K562 (cell line): ENCODE data around the gene NRARP. TPM values are rescaled to one million over a fixed set of nuclear protein-coding genes. Genes with fewer than 3 reads are reported as not detected.

Experiments used
- ATAC-seq: fragments of 200-7000 bp; cut with Tn5 transposase; 3 replicates; pipeline ENCODE4 v1.9.1; 2020; ENCODE audit warnings: moderate library complexity
- BruUV-seq: library from RNA; stranded (reverse); fragments of 400-500 nt; replicated peaks from 2 replicates; lab custom pipeline; 2021; lab: Mats Ljungman, UMichigan
- CTCF ChIA-PET: fragments of 300-600 bp; formaldehyde crosslinking; extraction: SDS; loops from one replicate; lab custom pipeline; 2021; ENCODE audit warnings: low intra/inter-chr PET ratio; lab: Yijun Ruan, JAX
- POLR2A ChIA-PET: fragments of 300-600, 350-650 bp; sonication (Branson Sonifier 250); formaldehyde crosslinking; extraction: SDS; loops from one replicate; lab custom pipeline; 2021; ENCODE audit warnings: antibody characterized with exemption, inconsistent platforms; lab: Yijun Ruan, JAX
- DNase-seq, 4 experiments: peaks; one replicate each; pipeline versions ENCODE4 v3.0.0 to v3.0.0-alpha.2; 2011 to 2018; ENCODE audit warnings: low spot score in 3 of 4, mixed read lengths in 3 of 4; ENCODE audit errors: extremely low read depth in 1 of 4
- FAIRE-seq: peaks from 2 replicates; lab custom pipeline; 2011; peaks lifted over from hg19 to GRCh38; lab: Jason Lieb, UNC
- H2AFZ ChIP-seq: 2 replicates; pipeline ENCODE4 v1.6.0; 2011; ENCODE audit warnings: low read depth, low read length, control low read depth, inconsistent platforms
- H3K27ac ChIP-seq: fragments of 200-600 bp; 3 replicates; pipeline ENCODE4 v1.8.0; 2011; ENCODE audit warnings: low read depth, mild to moderate bottlenecking, control low read depth, inconsistent platforms, low read length, moderate library complexity, mixed read lengths; ENCODE audit errors: extremely low read depth
- H3K27me3 ChIP-seq, 2 experiments: fragments of 300-600 bp in 1 of 2; 2 replicates in 1 of 2; 3 replicates in 1 of 2; pipeline versions ENCODE4 v1.6.0 to v1.8.0; 2011; ENCODE audit warnings: inconsistent platforms in 2 of 2, low read length in 2 of 2, mild to moderate bottlenecking in 1 of 2, mixed read lengths in 1 of 2, moderate library complexity in 1 of 2; ENCODE audit not compliant: control insufficient read depth in 2 of 2, insufficient read depth in 2 of 2
- H3K36me3 ChIP-seq: fragments of 300-600 bp; 3 replicates; pipeline ENCODE4 v1.8.0; 2011; ENCODE audit warnings: mild to moderate bottlenecking, low read length, inconsistent platforms; ENCODE audit not compliant: control insufficient read depth, insufficient read depth
- H3K4me1 ChIP-seq, 2 experiments: fragments of 200-600 bp in 1 of 2; replicated peaks in 1 of 2; 2 replicates in 1 of 2; 3 replicates in 1 of 2; pipeline versions ENCODE4 v1.5.1 to v1.8.0; 2011; ENCODE audit warnings: inconsistent platforms in 2 of 2, low read length in 2 of 2, mild to moderate bottlenecking in 1 of 2, mixed read lengths in 1 of 2, moderate library complexity in 1 of 2; ENCODE audit not compliant: control insufficient read depth in 2 of 2, insufficient read depth in 2 of 2
- H3K4me2 ChIP-seq: 2 replicates; pipeline ENCODE4 v1.6.1; 2011; ENCODE audit warnings: low read length, control low read depth, inconsistent platforms, mixed read lengths; ENCODE audit not compliant: insufficient read depth
- H3K4me3 ChIP-seq: fragments of 200-600 bp; sonication (generic), shearing (Covaris generic); 2 replicates; pipeline ENCODE4 v1.5.1; 2016; ENCODE audit warnings: control low read depth, inconsistent platforms
- H3K79me2 ChIP-seq: fragments of 200-600 bp; 3 replicates; pipeline ENCODE4 v1.8.0; 2011; ENCODE audit warnings: low read length, inconsistent platforms; ENCODE audit not compliant: control insufficient read depth, insufficient read depth
- H3K9ac ChIP-seq, 2 experiments: 2 replicates each; pipeline versions ENCODE4 v1.6.0 to v1.6.1; 2011; ENCODE audit warnings: low read depth in 2 of 2, low read length in 2 of 2, control low read depth in 1 of 2, inconsistent platforms in 1 of 2, mild to moderate bottlenecking in 1 of 2, mixed read lengths in 1 of 2; ENCODE audit not compliant: insufficient read depth in 1 of 2
- H3K9me1 ChIP-seq: one replicate; pipeline ENCODE4 v1.6.0; 2011; ENCODE audit warnings: inconsistent platforms, mild to moderate bottlenecking, low read length, moderate library complexity; ENCODE audit not compliant: control insufficient read depth, insufficient read depth
- H3K9me3 ChIP-seq: replicated peaks from 2 replicates; pipeline ENCODE4 v1.5.1; 2011; ENCODE audit warnings: low read depth, low read length, inconsistent platforms; ENCODE audit not compliant: control insufficient read depth, insufficient read depth
- H4K20me1 ChIP-seq: replicated peaks from 2 replicates; pipeline ENCODE4 v1.6.1; 2011; ENCODE audit warnings: low read length, inconsistent platforms, mixed read lengths; ENCODE audit not compliant: control insufficient read depth, insufficient read depth
- LCOR ChIP-seq: sonication (generic); formaldehyde crosslinking; IDR thresholded peaks from 2 replicates; pipeline ENCODE4 v1.8.0; 2022; ENCODE audit warnings: mild to moderate bottlenecking, missing genetic modification reagents
- MGA ChIP-seq: fragments of 450-650 bp; IDR thresholded peaks from 2 replicates; pipeline ENCODE4 v1.6.1; 2016; ENCODE audit warnings: mild to moderate bottlenecking, moderate library complexity
- ZNF740 ChIP-seq, 3 experiments: fragments of 200-800 bp in 1 of 3; sonication (Bioruptor generic) in 1 of 3; sonication (generic) in 1 of 3; formaldehyde crosslinking in 1 of 3; IDR thresholded peaks; 2 replicates each; pipeline versions ENCODE4 v1.6.1 to v1.8.0; 2016 to 2022; ENCODE audit warnings: mild to moderate bottlenecking in 2 of 3, missing compliant biosample characterization in 2 of 3, missing genetic modification characterization in 2 of 3, missing genetic modification reagents in 1 of 3
- WGBS: fragments of 100-300 bp; shearing (Covaris generic); methylation state at CpG from one replicate; pipeline ENCODE4 v1.1.6; 2016; ENCODE audit warnings: low coverage, mixed read lengths; ENCODE audit not compliant: insufficient coverage; ENCODE audit errors: missing lambda C conversion rate; 5-methylcytosine and 5-hydroxymethylcytosine counted together
- in situ Hi-C: fragments of 300-500 bp; cut with MboI; formaldehyde crosslinking; loops from 4 replicates; pipeline ENCODE4 v1.15.0; 2018; ENCODE audit warnings: inconsistent platforms, mixed read lengths
- intact Hi-C: fragments of 100-400 bp; cut with micrococcal nuclease; formaldehyde crosslinking; loops from 2 replicates; pipeline ENCODE4 v1.14.2; 2022
- polyA plus RNA-seq, 8 experiments: library from polyadenylated mRNA; depleted of rRNA in 4 of 8; stranded (reverse) in 5 of 8; unstranded in 3 of 8; fragments of >200 nt; fragmentation: Nextera tagmentation in 2 of 8; fragmentation: Illumina TruSeq in 1 of 8; extraction: Ambion mirVana in 2 of 8; extraction: Trizol in 1 of 8; gene quantifications; 2 replicates each; pipeline versions ENCODE4 v1.2.1 to v1.2.3, GENCODE V29; 2011 to 2014; ENCODE audit warnings: inconsistent platforms in 1 of 8, missing spikeins in 1 of 8
- total RNA-seq, 7 experiments: library from RNA; depleted of rRNA in 6 of 7; stranded (reverse); fragments of >200 nt in 6 of 7; fragmentation: Illumina TruSeq in 2 of 7; extraction: Trizol in 2 of 7; gene quantifications; 2 replicates each; pipeline versions ENCODE4 v1.2.1 to v1.2.3, GENCODE V29; 2011 to 2021; ENCODE audit warnings: low replicate concordance in 1 of 7

NRARP gene
- total and polyA plus RNA-seq, 9 of the 15 experiments (the other 6 are each of a cell fraction or from before 2014, with no cell fraction given): 2.0 to 24.5 (median 7.2) TPM; not detected in 2

- in situ Hi-C loops: no loop called here
- Histone ChIP-seq H3K4me3 (no peak overlapping the region), H2AFZ (no peak overlapping the region), H3K27me3 (no peaks in the 10 kb centered on the region), H3K4me2 (no peak overlapping the region), H3K27ac (no peak overlapping the region), H3K4me1 (peaks cover 6 to 81% of the 10 kb centered on the region in 2 experiments), H3K79me2 (no peaks in the 10 kb centered on the region), H3K9ac (peak overlapping the region in 1 of 2 experiments; percentile 13; a peak in 1 of 4 replicates), H3K9me1 (no peaks in the 10 kb centered on the region), H4K20me1 (no peaks in the 10 kb centered on the region), H3K9me3 (no peaks in the 10 kb centered on the region), H3K36me3 (no peaks in the 10 kb centered on the region)
- BruUV-seq: no TSS peak
- peak in 1 of 4 experiments; percentile 8 for DNase-seq
- ATAC-seq: no peak
- TF ChIP-seq MGA: no peak
- no peak for TF ChIP-seq LCOR
- 0 out of 2 replicates have a peak, but pooled peaks have one; percentile 33 for TF ChIP-seq ZNF740 (CRISPR knock-in tag; IDR thresholded peaks at IDR 0.05)
- TF ChIP-seq ZNF740 (tag; IDR thresholded peaks at IDR 0.05): no peak
- intact Hi-C loops: no loop called here
- 39% methylated on average over 17 of the region's 24 CpGs for WGBS
- ChIA-PET POLR2A (interaction anchor here (0.6 to 1.2 kb wide), 4 partner anchors 10 to 96 kb away, joined by 3 to 4 read pairs (median 4); no protein-coding TSS in a partner anchor), CTCF (no interaction called here)
- no peak for FAIRE-seq
Observed at GRCh38 chr9:137317718-137318511, 15.8 kb upstream of the NRARP start.
